ENCODE measurements around the gene LRRC56.
A peak's percentile ranks its signal among the peaks of the same experiment; 100 is the strongest.

DNA sequence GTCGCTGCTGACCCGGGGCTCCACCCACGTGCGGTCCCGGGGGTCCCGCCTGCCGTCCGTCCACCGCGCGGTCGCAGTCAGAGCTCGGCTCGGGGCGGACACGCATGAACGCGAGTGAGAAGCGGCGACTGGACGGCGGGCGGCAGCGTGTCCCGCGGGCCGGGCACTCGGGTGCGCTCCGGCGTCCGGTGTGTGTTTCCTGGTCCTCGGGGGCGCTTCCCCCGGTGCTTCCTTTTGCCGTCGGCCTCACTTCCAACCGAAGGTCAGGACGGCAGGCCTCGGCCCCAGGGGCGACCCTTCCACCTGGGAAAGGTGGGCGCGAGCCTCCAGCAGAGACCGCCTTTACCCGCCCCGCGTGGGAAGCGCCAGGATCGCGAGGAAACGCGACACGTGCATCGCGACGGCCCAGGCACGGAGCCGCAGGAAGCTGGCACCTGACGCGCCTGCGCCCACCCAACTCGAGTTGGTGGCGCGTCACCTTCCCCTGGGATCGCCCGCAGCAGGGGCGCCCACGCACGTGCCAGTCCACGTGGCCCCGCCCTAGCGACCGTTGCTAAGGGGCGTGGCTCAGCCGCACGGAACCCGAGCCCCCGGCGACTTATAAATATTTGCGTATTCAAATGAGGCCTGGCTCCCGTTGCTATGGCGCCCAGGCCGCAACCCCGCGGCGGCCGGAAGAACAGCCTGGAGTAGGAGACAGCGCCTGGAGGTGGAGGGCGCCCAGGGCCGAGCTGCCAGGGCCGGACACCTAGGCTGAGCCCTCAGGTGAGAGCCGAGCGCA lies at the start of gene LRRC56:
- TF ChIP-seq, protein P1, sequence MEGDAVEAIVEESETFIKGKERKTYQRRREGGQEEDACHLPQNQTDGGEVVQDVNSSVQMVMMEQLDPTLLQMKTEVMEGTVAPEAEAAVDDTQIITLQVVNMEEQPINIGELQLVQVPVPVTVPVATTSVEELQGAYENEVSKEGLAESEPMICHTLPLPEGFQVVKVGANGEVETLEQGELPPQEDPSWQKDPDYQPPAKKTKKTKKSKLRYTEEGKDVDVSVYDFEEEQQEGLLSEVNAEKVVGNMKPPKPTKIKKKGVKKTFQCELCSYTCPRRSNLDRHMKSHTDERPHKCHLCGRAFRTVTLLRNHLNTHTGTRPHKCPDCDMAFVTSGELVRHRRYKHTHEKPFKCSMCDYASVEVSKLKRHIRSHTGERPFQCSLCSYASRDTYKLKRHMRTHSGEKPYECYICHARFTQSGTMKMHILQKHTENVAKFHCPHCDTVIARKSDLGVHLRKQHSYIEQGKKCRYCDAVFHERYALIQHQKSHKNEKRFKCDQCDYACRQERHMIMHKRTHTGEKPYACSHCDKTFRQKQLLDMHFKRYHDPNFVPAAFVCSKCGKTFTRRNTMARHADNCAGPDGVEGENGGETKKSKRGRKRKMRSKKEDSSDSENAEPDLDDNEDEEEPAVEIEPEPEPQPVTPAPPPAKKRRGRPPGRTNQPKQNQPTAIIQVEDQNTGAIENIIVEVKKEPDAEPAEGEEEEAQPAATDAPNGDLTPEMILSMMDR (IDR thresholded peaks at IDR 0.05), result peak in 1 of 4 experiments; percentile 27
- TF ChIP-seq POLR2AphosphoS5 (IDR thresholded peaks at IDR 0.05), result peak; percentile 89
